ENCODE data around the gene ARRDC2. TPM values are rescaled to one million over a fixed set of nuclear protein-coding genes. Genes with fewer than 3 reads are reported as not detected.

Gene ARRDC2
- total and polyA plus RNA-seq, 9 of the 15 experiments (the other 6 are each of a cell fraction or from before 2014, with no cell fraction given), result 1.9 to 27.4 (median 15.2) TPM

- TF ChIP-seq HES1 (IDR thresholded peaks at IDR 0.05; ENCODE audit: low read depth) (no peak), ELF4 (CRISPR knock-in tag; IDR thresholded peaks at IDR 0.05) (no peak), ZKSCAN3 (CRISPR knock-in tag; IDR thresholded peaks at IDR 0.05) (no peak), SMAD2 (IDR thresholded peaks at IDR 0.05; ENCODE audit: low read depth, low read length) (no peak), COPS2 (conservative IDR thresholded peaks at IDR 0.05) (no peak), POLR2A (conservative IDR thresholded peaks at IDR 0.05) (peak; percentile 70), RAD51 (IDR thresholded peaks at IDR 0.05; ENCODE audit: borderline replicate concordance, low read depth) (peak; percentile 36; the same call in 1 of the 2 replicates), ZNF239 (CRISPR knock-in tag; IDR thresholded peaks at IDR 0.05) (no peak), ZNF165 (CRISPR knock-in tag; IDR thresholded peaks at IDR 0.05; ENCODE audit: borderline replicate concordance) (no peak), ATF7 (IDR thresholded peaks at IDR 0.05) (peak; percentile 53; the same call in 1 of the 2 replicates), SMARCC2 (IDR thresholded peaks at IDR 0.05; ENCODE audit: low read depth) (no peak), LEF1 (IDR thresholded peaks at IDR 0.05) (no peak), ZFP36 (IDR thresholded peaks at IDR 0.05; ENCODE audit: low read depth, low read length, partially characterized antibody) (peak; percentile 8), PML (IDR thresholded peaks at IDR 0.05; ENCODE audit: low read length) (peak; percentile 40; the same call in 1 of the 2 replicates), PHF21A (IDR thresholded peaks at IDR 0.05; ENCODE audit: borderline replicate concordance, low read depth) (no peak), ETV1 (tag; conservative IDR thresholded peaks at IDR 0.05; ENCODE audit: low read depth) (no peak), TCF7 (IDR thresholded peaks at IDR 0.05; ENCODE audit: borderline replicate concordance) (no peak), TBP (optimal IDR thresholded peaks at IDR 0.05; ENCODE audit: low read depth, low read length) (peak; percentile 62)
These were observed 22.7 kb upstream of the ARRDC2 start (continued) for GRCh38 chr19:17985037-17985818.
